Activated CD4-positive, alpha-beta T cell treated with anti-CD3 and anti-CD28 coated beads, Interleukin-2, amount 10 ng/mL, durations not matched to agents 7 days and 5 days (primary cell): ENCODE results near the gene ADGRL3. TPM values are rescaled to one million over a fixed set of nuclear protein-coding genes. Genes with fewer than 3 reads are reported as not detected.

ENCODE experiments used
- CTCF ChIA-PET: fragments of 350-600 bp; sonication (Branson Sonifier 250); formaldehyde crosslinking; loops from one replicate; lab custom pipeline; 2021; ENCODE audit warnings: antibody characterized with exemption; lab: Charles Lee
- POLR2A ChIA-PET: fragments of 350-600 bp; sonication (Branson Sonifier 250); formaldehyde crosslinking; loops from one replicate; lab custom pipeline; 2021; ENCODE audit warnings: antibody characterized with exemption; lab: Charles Lee
- DNase-seq: peaks from one replicate; pipeline ENCODE4 v3.0.0-alpha.2; 2020
- H3K27ac Mint-ChIP-seq: one replicate; pipeline ENCODE4 v1.8.0; 2021; ENCODE audit warnings: mild to moderate bottlenecking, moderate library complexity, mixed read lengths
- H3K27me3 Mint-ChIP-seq: one replicate; pipeline ENCODE4 v1.8.0; 2021; ENCODE audit warnings: mixed read lengths
- H3K36me3 Mint-ChIP-seq: one replicate; pipeline ENCODE4 v1.8.0; 2021; ENCODE audit warnings: low read depth, mixed read lengths
- H3K4me1 Mint-ChIP-seq: one replicate; pipeline ENCODE4 v1.8.0; 2021; ENCODE audit warnings: mixed read lengths
- H3K4me3 Mint-ChIP-seq: one replicate; pipeline ENCODE4 v1.8.0; 2021; ENCODE audit warnings: mild to moderate bottlenecking, moderate library complexity, mixed read lengths
- H3K9me3 Mint-ChIP-seq: one replicate; pipeline ENCODE4 v1.8.0; 2021; ENCODE audit warnings: mixed read lengths
- total RNA-seq, 2 experiments: library from RNA; stranded (reverse); gene quantifications; one replicate each; pipeline ENCODE4 v1.2.3, GENCODE V29; 2021

ADGRL3 gene
- total RNA-seq, 2 experiments from 2014 or later = not detected

GRCh38 chr4:61864286-61864685, 664.2 kb downstream of the ADGRL3 start:
- POLR2A ChIA-PET = no interaction called here
- CTCF ChIA-PET = no interaction called here
- no peak for DNase-seq
- H3K36me3 Mint-ChIP-seq = no peaks in the 10 kb centered on the region
- H3K27ac Mint-ChIP-seq = no peak overlapping the region
- no peak overlapping the region for H3K4me3 Mint-ChIP-seq
- H3K4me1 Mint-ChIP-seq = no peaks in the 10 kb centered on the region
- H3K27me3 Mint-ChIP-seq = no peaks in the 10 kb centered on the region
- peaks cover 9% of the 10 kb centered on the region for H3K9me3 Mint-ChIP-seq

- CTCF ChIA-PET = no interaction called here
- H3K36me3 Mint-ChIP-seq = no peaks in the 10 kb centered on the region
- DNase-seq = no peak
These were observed 666.4 kb downstream of the ADGRL3 start for GRCh38 chr4:61866378-61867030.

GRCh38 chr4:61872983-61873382, 672.9 kb downstream of the ADGRL3 start:
- H3K9me3 Mint-ChIP-seq = peaks cover 11% of the 10 kb centered on the region
- POLR2A ChIA-PET = no interaction called here
- no peak overlapping the region for H3K27ac Mint-ChIP-seq
- H3K27me3 Mint-ChIP-seq = no peaks in the 10 kb centered on the region
- H3K4me3 Mint-ChIP-seq = no peak overlapping the region
- CTCF ChIA-PET = no interaction called here
- H3K4me1 Mint-ChIP-seq = no peaks in the 10 kb centered on the region
- no peak for DNase-seq
- no peaks in the 10 kb centered on the region for H3K36me3 Mint-ChIP-seq

More at GRCh38 chr4:61866378-61867030, 666.4 kb downstream of the ADGRL3 start:
- no peaks in the 10 kb centered on the region for H3K4me1 Mint-ChIP-seq
- H3K9me3 Mint-ChIP-seq = peaks cover 11% of the 10 kb centered on the region
- H3K27ac Mint-ChIP-seq = no peak overlapping the region
- no peaks in the 10 kb centered on the region for H3K27me3 Mint-ChIP-seq
- no peak overlapping the region for H3K4me3 Mint-ChIP-seq
- POLR2A ChIA-PET = no interaction called here

GRCh38 chr4:61877266-61877665, 677.1 kb downstream of the ADGRL3 start:
- CTCF ChIA-PET = no interaction called here
- Mint-ChIP-seq H3K4me3 (no peak overlapping the region), H3K36me3 (no peaks in the 10 kb centered on the region), H3K27ac (no peak overlapping the region), H3K9me3 (peaks cover 4% of the 10 kb centered on the region), H3K27me3 (no peaks in the 10 kb centered on the region), H3K4me1 (no peaks in the 10 kb centered on the region)
- POLR2A ChIA-PET = no interaction called here
- no peak for DNase-seq

GRCh38 chr4:61877893-61878292, 677.8 kb downstream of the ADGRL3 start:
- Mint-ChIP-seq H3K4me1 (no peaks in the 10 kb centered on the region), H3K9me3 (peaks cover 6% of the 10 kb centered on the region), H3K4me3 (no peak overlapping the region), H3K36me3 (no peaks in the 10 kb centered on the region), H3K27ac (no peak overlapping the region), H3K27me3 (no peaks in the 10 kb centered on the region)
- POLR2A ChIA-PET = no interaction called here
- no peak for DNase-seq
- CTCF ChIA-PET = no interaction called here

- Mint-ChIP-seq H3K36me3 (no peaks in the 10 kb centered on the region), H3K9me3 (peaks cover 8% of the 10 kb centered on the region), H3K4me3 (no peak overlapping the region), H3K27ac (no peak overlapping the region), H3K27me3 (no peaks in the 10 kb centered on the region), H3K4me1 (no peaks in the 10 kb centered on the region)
- no peak for DNase-seq
- ChIA-PET CTCF (no interaction called here), POLR2A (no interaction called here)
These were observed 682.3 kb downstream of the ADGRL3 start for GRCh38 chr4:61882381-61882780.

GRCh38 chr4:61886131-61886530, 686.0 kb downstream of the ADGRL3 start:
- H3K9me3 Mint-ChIP-seq = peaks cover 13% of the 10 kb centered on the region
- H3K27ac Mint-ChIP-seq = no peak overlapping the region
- no peaks in the 10 kb centered on the region for H3K4me1 Mint-ChIP-seq
- POLR2A ChIA-PET = no interaction called here
- H3K4me3 Mint-ChIP-seq = no peak overlapping the region
- no peak for DNase-seq
- no peaks in the 10 kb centered on the region for H3K36me3 Mint-ChIP-seq
- H3K27me3 Mint-ChIP-seq = no peaks in the 10 kb centered on the region
- CTCF ChIA-PET = no interaction called here

GRCh38 chr4:61889117-61889516, 689.0 kb downstream of the ADGRL3 start:
- POLR2A ChIA-PET = no interaction called here
- no peaks in the 10 kb centered on the region for H3K27me3 Mint-ChIP-seq
- H3K4me1 Mint-ChIP-seq = no peaks in the 10 kb centered on the region
- no peak overlapping the region for H3K4me3 Mint-ChIP-seq
- DNase-seq = no peak
- peaks cover 5% of the 10 kb centered on the region for H3K9me3 Mint-ChIP-seq
- no peaks in the 10 kb centered on the region for H3K36me3 Mint-ChIP-seq
- CTCF ChIA-PET = no interaction called here
- no peak overlapping the region for H3K27ac Mint-ChIP-seq

GRCh38 chr4:61890321-61890720, 690.2 kb downstream of the ADGRL3 start:
- DNase-seq = no peak
- H3K4me3 Mint-ChIP-seq = no peak overlapping the region
- H3K36me3 Mint-ChIP-seq = no peaks in the 10 kb centered on the region
- no peak overlapping the region for H3K27ac Mint-ChIP-seq
- no peaks in the 10 kb centered on the region for H3K27me3 Mint-ChIP-seq
- ChIA-PET POLR2A (no interaction called here), CTCF (no interaction called here)
- peaks cover 10% of the 10 kb centered on the region for H3K9me3 Mint-ChIP-seq
- H3K4me1 Mint-ChIP-seq = no peaks in the 10 kb centered on the region

- CTCF ChIA-PET = interaction anchor here (0.6 kb wide), 1 partner anchor 8 kb away, joined by 3 read pairs; no protein-coding TSS in a partner anchor
- POLR2A ChIA-PET = no interaction called here
These were observed 691.8 kb downstream of the ADGRL3 start for GRCh38 chr4:61891953-61892352.

GRCh38 chr4:61896634-61897033, 696.5 kb downstream of the ADGRL3 start:
- POLR2A ChIA-PET = no interaction called here
- no peak overlapping the region for H3K27ac Mint-ChIP-seq
- no peak for DNase-seq
- H3K4me1 Mint-ChIP-seq = no peaks in the 10 kb centered on the region
- H3K4me3 Mint-ChIP-seq = no peak overlapping the region
- H3K9me3 Mint-ChIP-seq = peaks cover 9% of the 10 kb centered on the region
- H3K36me3 Mint-ChIP-seq = no peaks in the 10 kb centered on the region
- H3K27me3 Mint-ChIP-seq = no peaks in the 10 kb centered on the region
- CTCF ChIA-PET = no interaction called here

More at GRCh38 chr4:61891953-61892352, 691.8 kb downstream of the ADGRL3 start:
- H3K27me3 Mint-ChIP-seq = no peaks in the 10 kb centered on the region
- peaks cover 15% of the 10 kb centered on the region for H3K9me3 Mint-ChIP-seq
- no peak overlapping the region for H3K27ac Mint-ChIP-seq
- DNase-seq = no peak
- no peaks in the 10 kb centered on the region for H3K4me1 Mint-ChIP-seq
- H3K4me3 Mint-ChIP-seq = no peak overlapping the region
- no peaks in the 10 kb centered on the region for H3K36me3 Mint-ChIP-seq

GRCh38 chr4:61909031-61909430, 708.9 kb downstream of the ADGRL3 start:
- CTCF ChIA-PET = no interaction called here
- H3K36me3 Mint-ChIP-seq = no peaks in the 10 kb centered on the region
- POLR2A ChIA-PET = no interaction called here
- H3K27me3 Mint-ChIP-seq = no peaks in the 10 kb centered on the region
- H3K9me3 Mint-ChIP-seq = no peaks in the 10 kb centered on the region
- no peaks in the 10 kb centered on the region for H3K4me1 Mint-ChIP-seq
- no peak overlapping the region for H3K27ac Mint-ChIP-seq
- H3K4me3 Mint-ChIP-seq = no peak overlapping the region
- DNase-seq = no peak

GRCh38 chr4:61911313-61911756, 711.2 kb downstream of the ADGRL3 start:
- CTCF ChIA-PET = interaction anchor here (1.0 kb wide), 1 partner anchor 9 kb away, joined by 3 read pairs; no protein-coding TSS in a partner anchor
- H3K36me3 Mint-ChIP-seq = no peaks in the 10 kb centered on the region
- no peak for DNase-seq
- POLR2A ChIA-PET = no interaction called here
- H3K4me3 Mint-ChIP-seq = no peak overlapping the region
- no peaks in the 10 kb centered on the region for H3K27me3 Mint-ChIP-seq
- H3K4me1 Mint-ChIP-seq = no peaks in the 10 kb centered on the region
- no peak overlapping the region for H3K27ac Mint-ChIP-seq
- no peaks in the 10 kb centered on the region for H3K9me3 Mint-ChIP-seq

GRCh38 chr4:61913619-61914018, 713.5 kb downstream of the ADGRL3 start:
- Mint-ChIP-seq H3K36me3 (no peaks in the 10 kb centered on the region), H3K9me3 (no peaks in the 10 kb centered on the region), H3K4me1 (no peaks in the 10 kb centered on the region), H3K27me3 (no peaks in the 10 kb centered on the region), H3K4me3 (no peak overlapping the region), H3K27ac (no peak overlapping the region)
- ChIA-PET CTCF (no interaction called here), POLR2A (no interaction called here)
- DNase-seq = no peak
